Measurements from ENCODE around the gene PCDHA4. TPM values are rescaled to one million over a fixed set of nuclear protein-coding genes. Genes with fewer than 3 reads are reported as not detected.
"Not testable (repeated sequence)": the region's sequence is repeated elsewhere in the genome, so short reads cannot be mapped to it uniquely, and the experiment has no call there.

The PCDHA4 gene
- polyA plus RNA-seq, 3 donors, result under 0.01 to 1.7 (median 0.04) TPM

GRCh38 chr5:140848139-140849102 lies 41.6 kb downstream of the PCDHA4 start, which contains the start of gene PCDHA9:
Gene PCDHA9 (plus strand): TSS chr5:140848382. CDS start chr5:140848496, 114 bp downstream.
- 16 to 22% methylated on average over 22 to 46 of the region's 48 CpGs; no CpG with 5 or more reads in 1 of the 3 donors for WGBS, 3 donors
- H3K27ac ChIP-seq (ENCODE audit: low read depth, low read length), result not testable (repeated sequence)

DNA sequence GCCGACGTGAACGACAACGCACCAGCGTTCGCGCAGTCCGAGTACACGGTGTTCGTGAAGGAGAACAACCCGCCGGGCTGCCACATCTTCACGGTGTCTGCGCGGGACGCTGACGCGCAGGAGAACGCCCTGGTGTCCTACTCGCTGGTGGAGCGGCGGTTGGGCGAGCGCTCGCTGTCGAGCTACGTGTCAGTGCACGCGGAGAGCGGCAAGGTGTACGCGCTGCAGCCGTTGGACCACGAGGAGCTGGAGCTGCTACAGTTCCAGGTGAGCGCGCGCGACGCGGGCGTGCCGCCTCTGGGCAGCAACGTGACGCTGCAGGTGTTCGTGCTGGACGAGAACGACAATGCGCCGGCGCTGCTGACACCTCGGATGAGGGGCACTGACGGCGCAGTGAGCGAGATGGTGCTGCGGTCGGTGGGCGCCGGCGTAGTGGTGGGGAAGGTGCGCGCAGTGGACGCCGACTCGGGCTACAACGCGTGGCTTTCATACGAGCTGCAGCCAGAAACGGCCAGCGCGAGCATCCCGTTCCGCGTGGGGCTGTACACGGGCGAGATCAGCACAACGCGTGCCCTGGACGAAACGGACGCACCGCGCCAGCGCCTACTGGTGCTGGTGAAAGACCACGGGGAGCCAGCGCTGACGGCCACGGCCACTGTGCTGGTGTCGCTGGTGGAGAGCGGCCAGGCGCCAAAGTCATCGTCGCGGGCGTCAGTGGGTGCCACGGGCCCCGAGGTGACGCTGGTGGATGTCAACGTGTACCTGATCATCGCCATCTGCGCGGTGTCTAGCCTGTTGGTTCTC lies 43.2 kb downstream of the PCDHA4 start:
- not testable (repeated sequence) for H3K27ac ChIP-seq (ENCODE audit: low read depth, low read length)
- WGBS, 3 donors, result 38 to 45% methylated on average over 42 to 101 of the region's 101 CpGs; no CpG with 5 or more reads in 1 of the 3 donors

DNA sequence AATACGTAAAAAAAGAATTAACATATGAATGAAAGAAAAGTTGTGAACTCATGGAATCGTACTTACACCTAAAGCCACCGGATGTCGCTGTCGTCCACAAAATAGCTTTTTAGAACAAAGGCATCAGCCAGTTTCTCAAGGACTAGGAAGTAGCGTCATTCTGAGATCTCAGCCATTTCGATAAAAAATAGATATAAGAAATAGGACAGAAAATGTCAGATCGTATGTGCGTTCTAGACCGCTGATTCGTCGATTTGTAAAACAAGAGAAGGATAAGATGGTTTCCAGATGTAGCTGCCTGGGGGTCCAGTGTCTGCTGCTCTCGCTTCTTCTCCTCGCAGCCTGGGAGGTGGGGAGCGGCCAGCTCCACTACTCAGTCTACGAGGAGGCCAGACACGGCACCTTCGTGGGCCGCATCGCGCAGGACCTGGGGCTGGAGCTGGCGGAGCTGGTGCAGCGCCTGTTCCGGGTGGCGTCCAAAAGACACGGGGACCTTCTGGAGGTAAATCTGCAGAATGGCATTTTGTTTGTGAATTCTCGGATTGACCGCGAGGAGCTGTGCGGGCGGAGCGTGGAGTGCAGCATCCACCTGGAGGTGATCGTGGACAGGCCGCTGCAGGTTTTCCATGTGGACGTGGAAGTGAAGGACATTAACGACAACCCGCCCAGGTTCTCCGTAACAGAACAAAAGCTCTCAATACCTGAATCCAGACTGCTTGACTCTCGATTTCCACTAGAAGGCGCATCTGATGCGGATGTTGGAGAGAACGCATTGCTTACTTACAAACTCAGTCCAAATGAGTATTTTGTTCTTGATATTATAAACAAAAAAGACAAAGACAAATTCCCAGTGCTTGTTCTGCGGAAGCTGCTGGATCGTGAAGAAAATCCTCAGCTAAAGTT lies 49.2 kb downstream of the PCDHA4 start, which contains the start of gene PCDHA10:
Gene PCDHA10 (plus strand): TSS at position 126 of the 903 bp plus-strand sequence. CDS start 152 bp downstream, at position 278.
- 18 to 20% methylated on average over 33 to 44 of the region's 44 CpGs; no CpG with 5 or more reads in 1 of the 3 donors for WGBS, 3 donors
- H3K27ac ChIP-seq (ENCODE audit: low read depth, low read length), result no peak within 1 kb of the TSS

GRCh38 chr5:140857177-140857986 lies 50.5 kb downstream of the PCDHA4 start:
- no peak overlapping the region for H3K27ac ChIP-seq (ENCODE audit: low read depth, low read length)
- WGBS, 3 donors, result 50 to 53% methylated on average over 62 to 94 of the region's 94 CpGs; no CpG with 5 or more reads in 1 of the 3 donors

DNA sequence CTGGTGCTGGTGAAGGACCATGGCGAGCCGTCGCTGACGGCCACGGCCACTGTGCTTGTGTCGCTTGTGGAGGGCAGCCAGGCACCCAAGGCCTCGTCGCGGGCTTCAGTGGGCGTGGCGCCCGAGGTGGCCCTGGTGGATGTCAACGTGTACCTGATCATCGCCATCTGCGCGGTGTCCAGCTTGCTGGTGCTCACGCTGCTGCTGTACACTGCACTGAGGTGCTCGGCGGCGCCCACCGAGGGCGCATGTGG lies 51.0 kb downstream of the PCDHA4 start:
- no peak overlapping the region for H3K27ac ChIP-seq (ENCODE audit: low read depth, low read length)
- 60 to 65% methylated on average over 10 to 22 of the region's 22 CpGs; no CpG with 5 or more reads in 1 of the 3 donors for WGBS, 3 donors

DNA sequence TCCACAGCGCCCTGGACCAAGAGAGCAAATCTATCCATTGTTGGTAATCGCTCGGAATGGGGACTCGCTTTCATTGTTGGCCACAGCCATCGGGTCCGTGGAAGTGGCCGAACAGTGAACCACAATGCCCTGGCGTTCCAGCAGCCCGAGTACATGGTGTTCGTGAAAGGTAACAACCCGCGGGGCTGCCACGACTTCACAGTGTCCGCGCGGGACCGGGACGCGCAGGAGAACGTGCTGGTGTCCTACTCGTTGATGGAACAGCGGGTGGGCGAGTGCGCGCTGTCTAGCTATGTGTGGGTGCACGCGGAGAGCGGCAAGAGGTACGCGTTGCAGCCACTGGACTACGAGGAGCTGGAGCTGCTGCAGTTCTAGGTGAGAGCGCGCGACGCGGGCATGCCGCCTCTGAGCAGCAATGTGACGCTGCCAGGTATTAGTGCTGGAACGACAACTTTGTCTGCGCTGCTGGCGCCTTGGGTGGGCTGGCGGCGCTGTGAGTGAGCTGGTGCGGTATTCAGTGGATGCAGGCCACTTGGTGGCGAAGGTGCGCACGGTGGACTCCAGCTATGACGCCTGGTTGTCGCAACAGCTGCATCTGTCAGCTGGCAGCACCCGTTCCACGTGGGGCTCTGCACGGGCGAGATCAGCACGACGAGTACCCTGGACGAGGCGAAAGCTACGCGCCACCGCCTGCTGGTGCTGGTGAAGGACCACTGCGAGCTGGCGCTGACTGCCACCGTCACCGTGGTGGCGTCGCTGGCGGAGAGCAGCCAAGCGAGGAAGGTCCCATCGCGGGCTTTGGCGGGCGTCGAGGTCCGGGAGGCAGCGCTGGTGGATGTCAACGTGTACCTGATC lies 55.8 kb downstream of the PCDHA4 start:
- no peak overlapping the region for H3K27ac ChIP-seq (ENCODE audit: low read depth, low read length)
- WGBS, 3 donors, result 39 to 42% (median 41%) methylated on average over 76 of the region's 76 CpGs

Other genes with a start within 250 kb of the PCDHA4 start
- 10 to 100 TPM in 2 of 3 donors, 1 to 10 TPM in 1; 9.6 to 33.1 (median 30.2) TPM for gene SRA1, start 249.6 kb upstream of the PCDHA4 start, polyA plus RNA-seq
- gene APBB3, start 242.5 kb upstream of the PCDHA4 start, polyA plus RNA-seq, result 10 to 100 TPM; 18.5 to 24.3 (median 22.2) TPM
- 10 to 100 TPM; 31.2 to 65.9 (median 43.5) TPM for gene SLC35A4, start 242.2 kb upstream of the PCDHA4 start, polyA plus RNA-seq
- gene CD14, start 173.9 kb upstream of the PCDHA4 start, polyA plus RNA-seq, result 100 to 1,000 TPM in 1 of 3 donors, 10 to 100 TPM in 2; 14.1 to 162 (median 73.4) TPM
- gene TMCO6, start 167.6 kb upstream of the PCDHA4 start, polyA plus RNA-seq, result 10 to 100 TPM; 12.6 to 18.7 (median 17.5) TPM
- gene NDUFA2, start 159.4 kb upstream of the PCDHA4 start, polyA plus RNA-seq, result 100 to 1,000 TPM in 2 of 3 donors, 10 to 100 TPM in 1; 89.9 to 200 (median 187) TPM
- gene IK, start 159.2 kb upstream of the PCDHA4 start, polyA plus RNA-seq, result 10 to 100 TPM; 39.8 to 70.2 (median 65.8) TPM
- gene WDR55, start 142.2 kb upstream of the PCDHA4 start, polyA plus RNA-seq, result 10 to 100 TPM; 12.1 to 16.9 (median 15.7) TPM
- gene DND1, start 133.5 kb upstream of the PCDHA4 start, polyA plus RNA-seq, result 1 to 10 TPM in 1 of 3 donors, under 1 TPM in 2; 0.68 to 1.4 (median 0.79) TPM
- 10 to 100 TPM; 34.8 to 46.7 (median 44.6) TPM for gene HARS1, start 115.7 kb upstream of the PCDHA4 start, polyA plus RNA-seq
- gene HARS2, start 115.6 kb upstream of the PCDHA4 start, polyA plus RNA-seq, result 10 to 100 TPM; 12.0 to 14.5 (median 12.1) TPM
- 10 to 100 TPM; 26.8 to 91.7 (median 67.9) TPM for gene ZMAT2, start 106.6 kb upstream of the PCDHA4 start, polyA plus RNA-seq
- gene PCDHA1, start 20.9 kb upstream of the PCDHA4 start, polyA plus RNA-seq, result under 1 TPM in 2 of 3 donors, not detected in 1; 0.03 to 0.11 TPM
- gene PCDHA2, start 12.2 kb upstream of the PCDHA4 start, polyA plus RNA-seq, result under 1 TPM in 2 of 3 donors, not detected in 1; 0.03 to 0.09 TPM
- under 1 TPM; 0.11 to 0.52 (median 0.12) TPM for gene PCDHA3, start 6.0 kb upstream of the PCDHA4 start, polyA plus RNA-seq
- under 1 TPM; 0.06 to 0.13 (median 0.11) TPM for gene PCDHA5, start 14.5 kb downstream of the PCDHA4 start, polyA plus RNA-seq
- under 1 TPM in 2 of 3 donors, not detected in 1; 0.10 to 0.49 TPM for gene PCDHA6, start 20.9 kb downstream of the PCDHA4 start, polyA plus RNA-seq
- gene PCDHA7, start 27.2 kb downstream of the PCDHA4 start, polyA plus RNA-seq, result under 1 TPM; 0.10 to 0.22 (median 0.14) TPM
- under 1 TPM in 2 of 3 donors, not detected in 1; 0.01 to 0.07 TPM for gene PCDHA8, start 34.1 kb downstream of the PCDHA4 start, polyA plus RNA-seq
- under 1 TPM in 1 of 3 donors, not detected in 2; 0.02 TPM for gene PCDHA9, start 41.3 kb downstream of the PCDHA4 start, polyA plus RNA-seq
- gene PCDHA10, start 48.8 kb downstream of the PCDHA4 start, polyA plus RNA-seq, result under 1 TPM in 2 of 3 donors, not detected in 1; 0.11 to 0.17 TPM
- under 1 TPM in 2 of 3 donors, not detected in 1; 0.03 to 0.15 TPM for gene PCDHA11, start 61.9 kb downstream of the PCDHA4 start, polyA plus RNA-seq
- gene PCDHA12, start 68.2 kb downstream of the PCDHA4 start, polyA plus RNA-seq, result under 1 TPM in 2 of 3 donors, not detected in 1; 0.03 to 0.21 TPM
- under 1 TPM; 0.11 to 0.25 (median 0.16) TPM for gene PCDHA13, start 75.1 kb downstream of the PCDHA4 start, polyA plus RNA-seq
- gene PCDHAC1, start 119.2 kb downstream of the PCDHA4 start, polyA plus RNA-seq, result under 1 TPM in 2 of 3 donors, not detected in 1; 0.03 to 0.28 TPM
- under 1 TPM; 0.11 to 0.28 (median 0.25) TPM for gene PCDHAC2, start 159.4 kb downstream of the PCDHA4 start, polyA plus RNA-seq
- gene PCDHB1, start 244.3 kb downstream of the PCDHA4 start, polyA plus RNA-seq, result under 1 TPM in 1 of 3 donors, not detected in 2; 0.05 TPM